Inflammatory macrophage treated with lipopolysaccharide for 1 hour (primary cell): ENCODE data around the gene SRMS.
A peak's percentile ranks its signal among the peaks of the same experiment; 100 is the strongest.

Experiments
- DNase-seq, 2 donors: peaks; one replicate each; pipeline ENCODE4 v3.0.0-alpha.2; 2020 to 2022

Gene SRMS

GRCh38 chr20:63499338-63499969, 48.1 kb downstream of the SRMS start:
- DNase-seq: no peak

- peak in 1 of 2 donors; percentile 11 for DNase-seq
Measured at GRCh38 chr20:63498960-63499337, 48.6 kb downstream of the SRMS start, which contains the start of gene EEF1A2. Gene EEF1A2 (minus strand): TSS chr20:63499083. CDS start chr20:63497763, 1,320 bp downstream.

GRCh38 chr20:63497946-63498935, 49.3 kb downstream of the SRMS start:
- DNase-seq: no peak

GRCh38 chr20:63497138-63497945, 50.2 kb downstream of the SRMS start:
- no peak for DNase-seq

GRCh38 chr20:63496596-63497120, 50.9 kb downstream of the SRMS start:
- DNase-seq: no peak

- DNase-seq: peak in 1 of 2 donors; percentile 70
Measured at GRCh38 chr20:63495741-63496595, 51.6 kb downstream of the SRMS start.

- DNase-seq: no peak
Measured at GRCh38 chr20:63495167-63495720, 52.3 kb downstream of the SRMS start.

GRCh38 chr20:63494420-63495166, 53.0 kb downstream of the SRMS start:
- no peak for DNase-seq

GRCh38 chr20:63494084-63494419, 53.5 kb downstream of the SRMS start:
- no peak for DNase-seq

- DNase-seq: no peak
Measured at GRCh38 chr20:63493563-63494020, 54.0 kb downstream of the SRMS start.

GRCh38 chr20:63492982-63493381, 54.6 kb downstream of the SRMS start:
- DNase-seq: no peak

GRCh38 chr20:63492518-63492917, 55.0 kb downstream of the SRMS start:
- DNase-seq: no peak

- DNase-seq: no peak
Measured at GRCh38 chr20:63491635-63492230, 55.8 kb downstream of the SRMS start.

- no peak for DNase-seq
Measured at GRCh38 chr20:63491078-63491477, 56.5 kb downstream of the SRMS start.
